ENCODE measurements around the gene MTG2.

The MTG2 gene

GRCh38 chr20:62186887-62187866 lies 4.3 kb downstream of the MTG2 start:
- DNase-seq (ENCODE audit: low spot score): no peak

- no peak for DNase-seq (ENCODE audit: low spot score)
Measured at GRCh38 chr20:62190639-62191411, 8.0 kb downstream of the MTG2 start.

DNA sequence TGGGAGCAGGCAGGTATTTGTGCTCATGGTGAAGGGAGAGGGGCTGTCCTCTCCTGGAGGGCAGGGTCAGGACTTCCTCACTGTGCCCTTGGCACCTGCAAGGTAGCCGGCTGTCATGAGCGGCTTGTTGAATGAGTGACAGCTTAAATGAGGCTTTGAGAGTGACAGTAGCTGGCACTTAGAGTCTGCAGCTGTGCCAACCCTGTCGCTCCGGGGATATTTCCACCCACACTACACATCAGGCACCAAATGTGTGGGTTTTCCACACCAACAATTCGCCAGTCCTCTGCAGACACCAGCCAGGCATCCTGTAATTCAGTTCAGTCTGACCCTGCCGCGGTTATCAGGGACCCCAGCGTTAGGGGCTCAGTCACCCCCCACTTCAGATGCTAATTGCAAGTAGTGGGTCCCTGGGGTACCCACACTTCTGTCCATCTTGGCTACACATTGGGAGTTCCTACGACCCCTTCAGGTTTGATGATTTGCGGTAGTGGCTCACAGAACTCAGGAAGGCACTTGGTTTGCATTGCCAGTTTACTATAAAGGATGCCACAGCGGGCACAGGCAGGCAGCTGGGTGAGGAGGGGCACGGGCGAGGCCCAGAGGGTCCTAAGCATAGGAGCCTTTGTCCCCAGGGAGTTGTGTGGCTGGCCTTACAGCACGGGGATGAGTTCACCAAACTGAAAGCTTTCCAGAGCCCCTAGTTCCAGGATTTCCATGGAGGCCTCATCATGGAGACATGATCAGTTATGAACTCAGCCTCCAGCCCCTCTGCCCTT lies 9.1 kb downstream of the MTG2 start:
- no peak for DNase-seq (ENCODE audit: low spot score)

DNA sequence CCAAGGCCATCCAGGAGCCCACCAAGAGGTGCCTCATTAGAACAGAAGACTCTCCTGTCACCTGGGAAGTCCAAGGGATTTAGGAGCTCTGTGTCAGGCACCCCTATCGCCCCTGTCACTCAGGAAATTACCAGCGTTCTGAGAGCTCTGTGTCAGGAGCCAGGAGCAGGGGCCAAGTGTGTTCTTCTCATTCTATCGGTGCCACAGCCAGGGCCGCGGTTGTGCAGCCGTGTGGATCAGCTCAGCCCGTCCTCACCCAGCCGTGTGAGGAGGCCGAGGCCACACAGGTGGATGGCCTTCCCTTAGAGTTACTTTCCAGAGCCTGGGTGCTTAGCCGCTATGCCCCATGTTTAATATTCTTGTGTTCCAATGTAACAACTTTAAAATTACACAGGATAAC lies 9.8 kb downstream of the MTG2 start:
- no peak for DNase-seq (ENCODE audit: low spot score)

DNA sequence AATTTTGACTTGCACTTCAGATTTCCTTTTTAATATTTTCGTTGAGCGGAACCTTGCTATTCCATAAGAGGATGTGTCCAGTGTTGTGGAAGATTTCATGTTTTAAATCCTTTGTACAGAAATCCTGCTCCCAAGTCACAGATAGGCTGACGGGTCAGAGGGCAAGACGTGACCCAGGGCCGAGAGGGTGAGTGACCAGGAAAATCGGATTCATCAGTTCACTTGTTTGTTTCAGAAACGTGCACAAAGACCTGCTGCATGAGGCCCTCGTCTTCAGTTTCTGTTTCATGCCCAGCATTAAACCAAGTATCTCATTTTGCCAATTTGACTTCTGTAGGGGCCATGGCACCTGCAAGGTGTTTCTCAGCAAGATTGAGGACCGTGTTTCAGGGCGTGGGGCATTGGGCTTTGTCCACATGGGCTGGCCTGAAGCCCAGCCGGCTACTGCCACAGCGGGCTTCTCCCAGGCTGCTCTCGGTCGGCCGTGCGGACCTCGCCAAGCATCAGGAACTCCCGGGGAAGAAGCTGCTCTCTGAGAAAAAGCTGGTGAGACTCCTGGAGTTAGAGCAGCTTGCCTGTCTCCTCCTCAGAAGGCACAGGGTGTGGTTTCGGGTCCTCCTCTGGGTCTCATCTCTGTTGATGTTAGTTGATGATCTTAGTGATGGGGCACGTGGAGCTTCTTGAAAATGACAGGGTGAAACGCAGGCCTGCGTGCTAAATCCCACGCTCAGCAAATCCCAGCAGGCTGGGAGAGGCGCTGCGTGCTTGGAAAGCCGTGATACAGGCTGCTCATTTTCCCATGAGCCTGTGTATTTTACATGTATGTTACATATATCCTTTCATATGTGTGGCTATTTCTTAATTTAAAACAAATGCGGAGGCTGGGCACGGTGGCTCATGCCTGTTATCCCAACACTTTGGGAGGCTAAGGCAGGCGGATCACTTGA lies 10.5 kb downstream of the MTG2 start:
- no peak for DNase-seq (ENCODE audit: low spot score)

GRCh38 chr20:62195075-62195405 lies 12.2 kb downstream of the MTG2 start:
- DNase-seq (ENCODE audit: low spot score): no peak

GRCh38 chr20:62195736-62196135 lies 12.9 kb downstream of the MTG2 start:
- DNase-seq (ENCODE audit: low spot score): no peak

DNA sequence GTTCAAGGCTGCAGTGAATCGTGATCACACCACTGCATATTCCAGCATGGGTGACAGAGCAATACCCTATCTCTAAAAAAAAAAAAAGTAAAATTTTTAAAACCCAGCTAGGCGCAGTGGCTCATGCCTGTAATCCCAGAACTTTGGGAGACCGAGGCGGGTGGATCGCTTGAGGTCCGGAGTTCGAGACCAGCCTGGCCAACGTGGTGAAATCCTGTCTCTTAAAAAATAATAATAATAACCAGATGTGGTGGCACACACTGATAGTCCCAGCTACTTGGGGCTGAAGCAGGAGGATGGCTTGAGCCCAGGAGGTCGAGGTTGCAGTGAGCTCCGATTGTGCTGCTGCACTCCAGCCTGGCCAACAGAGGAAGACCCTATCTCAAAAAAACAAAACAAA lies 13.5 kb downstream of the MTG2 start:
- DNase-seq (ENCODE audit: low spot score): no peak

GRCh38 chr20:62197311-62197710 lies 14.5 kb downstream of the MTG2 start:
- no peak for DNase-seq (ENCODE audit: low spot score)

DNA sequence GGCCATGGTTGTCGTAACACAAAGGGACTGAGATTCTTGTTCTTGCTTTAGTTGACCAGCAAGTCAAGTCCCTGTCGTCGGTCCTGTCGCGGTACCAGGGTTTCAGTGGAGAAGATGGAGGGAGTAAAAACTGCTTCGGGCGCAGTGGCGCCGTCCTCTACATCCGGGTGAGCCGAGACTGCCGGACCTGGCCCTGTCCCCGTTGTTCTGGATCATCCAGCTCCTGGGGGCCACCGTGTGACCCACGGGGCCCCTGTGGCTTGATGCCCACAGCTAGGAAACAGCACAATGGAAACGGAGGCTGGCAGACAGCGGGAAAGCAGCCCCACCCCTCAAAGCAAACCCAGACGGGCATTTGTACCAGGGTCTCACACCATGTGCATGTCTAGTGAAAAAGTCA lies 15.0 kb downstream of the MTG2 start:
- no peak for DNase-seq (ENCODE audit: low spot score)

DNA sequence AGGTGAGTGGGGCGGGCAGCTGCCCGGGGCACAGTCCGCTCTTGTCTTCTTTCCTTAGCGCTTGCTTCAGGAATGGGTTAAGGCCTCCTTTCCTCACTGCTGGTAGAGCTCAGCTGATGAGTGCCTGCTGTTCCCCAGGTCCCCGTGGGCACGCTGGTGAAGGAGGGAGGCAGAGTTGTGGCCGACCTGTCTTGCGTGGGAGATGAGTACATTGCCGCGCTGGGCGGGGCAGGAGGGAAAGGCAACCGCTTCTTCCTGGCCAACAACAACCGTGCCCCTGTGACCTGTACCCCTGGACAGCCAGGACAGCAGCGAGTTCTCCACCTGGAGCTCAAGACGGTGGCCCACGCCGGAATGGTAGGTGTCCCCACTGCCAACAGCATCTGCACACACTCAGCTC lies 15.7 kb downstream of the MTG2 start:
- DNase-seq (ENCODE audit: low spot score): no peak

DNA sequence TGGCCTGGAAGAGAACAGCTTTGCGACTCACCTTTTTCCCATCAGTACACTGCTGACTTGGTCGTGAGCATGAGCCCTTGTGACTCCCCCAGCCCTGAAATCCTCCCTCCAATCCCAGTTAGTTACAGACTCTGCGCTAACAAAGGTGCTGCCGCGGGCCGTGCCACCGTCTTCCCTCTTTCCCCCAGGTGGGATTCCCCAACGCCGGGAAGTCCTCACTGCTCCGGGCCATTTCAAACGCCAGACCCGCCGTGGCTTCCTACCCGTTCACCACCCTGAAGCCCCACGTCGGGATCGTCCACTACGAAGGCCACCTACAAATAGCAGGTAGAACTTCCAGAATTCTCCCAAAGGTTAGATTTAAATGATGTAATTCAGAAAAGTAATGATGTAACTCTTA lies 16.1 kb downstream of the MTG2 start:
- DNase-seq (ENCODE audit: low spot score): no peak

- no peak for DNase-seq (ENCODE audit: low spot score)
Measured at GRCh38 chr20:62200491-62201172, 17.8 kb downstream of the MTG2 start.

DNA sequence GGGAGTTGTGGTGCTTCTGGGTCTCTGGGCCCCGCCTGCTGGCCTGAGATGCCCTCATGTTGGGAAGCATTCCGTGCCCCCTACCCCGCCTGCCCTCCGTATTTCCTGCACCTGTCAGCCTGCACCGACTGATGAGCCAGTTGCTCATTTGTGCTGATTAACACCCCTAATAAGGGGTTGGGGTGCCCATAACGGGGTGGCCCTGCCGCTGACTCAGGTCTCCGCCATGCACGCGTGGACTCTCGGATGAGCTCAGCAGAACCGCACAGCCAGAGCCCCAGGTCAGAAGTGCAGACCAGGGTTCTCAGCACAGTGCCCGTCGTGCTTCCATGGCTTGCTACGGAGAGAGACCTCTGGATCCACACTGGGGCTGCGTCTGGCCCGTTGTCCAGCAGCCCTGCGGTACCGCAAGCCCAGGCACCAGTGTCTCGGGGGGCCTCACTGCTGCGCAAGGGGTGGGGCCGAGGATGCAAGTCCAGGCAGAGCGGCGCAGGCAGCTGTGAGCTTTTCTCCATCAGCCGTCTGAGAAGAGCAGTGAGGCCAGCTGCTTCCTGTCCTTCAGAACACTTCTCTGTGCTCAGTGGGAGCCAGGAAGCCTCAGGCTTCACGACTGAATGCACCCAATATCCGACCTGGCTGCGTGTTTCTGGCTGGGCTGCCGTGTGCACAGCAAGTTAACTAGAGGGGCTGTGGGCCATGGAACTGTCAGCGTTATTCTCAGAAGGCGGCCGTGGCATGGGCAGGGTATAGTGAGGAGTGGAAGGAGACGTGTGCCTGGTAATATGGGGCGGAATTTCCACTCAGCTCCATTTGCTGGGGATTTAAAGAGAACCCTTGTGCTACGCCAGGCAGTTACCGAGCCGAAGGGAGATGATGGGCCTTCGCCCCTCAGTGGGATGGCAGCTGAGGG lies 18.6 kb downstream of the MTG2 start:
- no peak for DNase-seq (ENCODE audit: low spot score)

DNA sequence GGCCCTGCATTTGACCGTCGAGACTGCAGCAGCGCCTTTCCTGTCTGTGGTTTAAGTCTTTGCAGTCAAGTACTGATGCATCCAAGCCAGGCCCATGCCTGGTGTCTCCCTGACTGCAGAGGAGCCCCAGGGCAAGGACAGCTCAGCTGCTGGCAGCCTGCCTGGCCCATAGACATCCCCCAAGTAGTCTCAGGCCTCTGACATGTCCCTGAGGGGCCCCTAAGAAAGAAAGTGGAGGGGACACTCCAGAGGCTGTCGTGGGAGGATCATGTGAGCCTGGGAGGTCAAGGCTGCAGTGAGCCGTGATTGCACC lies 19.2 kb downstream of the MTG2 start:
- no peak for DNase-seq (ENCODE audit: low spot score)

DNA sequence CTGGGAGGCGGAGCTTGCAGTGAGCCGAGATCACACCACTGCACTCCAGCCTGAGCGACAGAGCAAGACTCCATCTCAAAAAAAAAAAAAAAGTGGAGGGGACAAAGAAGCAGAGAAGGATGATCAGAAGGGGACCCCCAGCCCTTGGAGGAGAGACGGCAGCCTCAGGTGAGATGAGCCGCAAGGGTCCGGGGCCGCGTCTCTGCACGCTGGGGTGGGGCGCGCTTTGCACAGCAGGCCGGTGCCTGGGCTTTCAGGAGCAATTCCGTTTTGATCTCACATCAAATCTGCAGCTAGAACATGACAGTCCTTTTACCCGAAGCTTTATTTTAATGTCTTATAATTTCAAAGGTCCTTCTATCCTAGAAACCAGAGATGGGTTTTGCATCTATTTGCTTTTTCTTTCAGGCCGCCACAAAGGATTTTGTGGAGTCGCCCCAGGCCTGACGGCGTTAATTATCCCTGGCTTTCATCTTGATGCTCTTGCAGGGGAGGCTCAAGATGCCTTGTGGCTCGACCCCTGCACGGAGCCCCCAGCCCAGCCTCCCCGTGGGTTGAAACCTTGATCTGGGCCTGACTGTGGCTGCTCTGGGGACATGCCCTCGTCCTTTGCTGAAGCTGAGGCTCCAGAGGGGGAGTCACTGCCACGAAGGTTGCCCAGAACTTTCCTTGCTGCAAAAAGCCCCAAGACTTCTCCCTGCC lies 20.0 kb downstream of the MTG2 start:
- no peak for DNase-seq (ENCODE audit: low spot score)

DNA sequence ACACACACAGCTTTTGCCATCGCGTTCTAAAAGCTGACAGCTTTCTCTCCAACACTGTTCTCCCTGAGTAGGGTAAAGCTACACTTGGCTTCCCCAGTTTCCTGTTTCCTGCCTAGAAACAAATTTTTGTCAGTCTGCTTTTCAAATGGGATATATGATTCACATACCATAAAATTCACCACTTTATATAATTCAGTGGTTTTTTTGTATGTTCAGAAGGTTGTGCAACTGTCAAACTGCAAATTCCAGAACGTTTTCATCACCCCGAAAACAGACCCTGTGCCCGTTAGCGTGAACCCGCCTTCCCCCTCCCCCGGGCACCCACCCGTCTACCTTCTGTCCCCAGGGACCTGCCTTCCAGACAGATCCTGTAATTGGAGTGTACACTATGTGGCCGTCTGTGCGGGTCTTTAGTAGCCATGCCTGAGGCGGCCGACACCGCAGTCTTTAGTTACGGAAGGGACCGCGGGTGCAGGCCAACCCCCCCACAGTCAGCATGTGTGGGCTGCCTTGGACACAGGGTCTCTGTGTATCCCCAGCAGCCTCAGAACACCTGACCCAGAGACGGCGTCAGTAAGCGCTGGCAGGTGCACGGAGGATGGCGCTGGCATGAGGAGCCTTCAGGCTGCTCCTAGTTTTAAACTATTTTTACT lies 20.7 kb downstream of the MTG2 start:
- no peak for DNase-seq (ENCODE audit: low spot score)

DNA sequence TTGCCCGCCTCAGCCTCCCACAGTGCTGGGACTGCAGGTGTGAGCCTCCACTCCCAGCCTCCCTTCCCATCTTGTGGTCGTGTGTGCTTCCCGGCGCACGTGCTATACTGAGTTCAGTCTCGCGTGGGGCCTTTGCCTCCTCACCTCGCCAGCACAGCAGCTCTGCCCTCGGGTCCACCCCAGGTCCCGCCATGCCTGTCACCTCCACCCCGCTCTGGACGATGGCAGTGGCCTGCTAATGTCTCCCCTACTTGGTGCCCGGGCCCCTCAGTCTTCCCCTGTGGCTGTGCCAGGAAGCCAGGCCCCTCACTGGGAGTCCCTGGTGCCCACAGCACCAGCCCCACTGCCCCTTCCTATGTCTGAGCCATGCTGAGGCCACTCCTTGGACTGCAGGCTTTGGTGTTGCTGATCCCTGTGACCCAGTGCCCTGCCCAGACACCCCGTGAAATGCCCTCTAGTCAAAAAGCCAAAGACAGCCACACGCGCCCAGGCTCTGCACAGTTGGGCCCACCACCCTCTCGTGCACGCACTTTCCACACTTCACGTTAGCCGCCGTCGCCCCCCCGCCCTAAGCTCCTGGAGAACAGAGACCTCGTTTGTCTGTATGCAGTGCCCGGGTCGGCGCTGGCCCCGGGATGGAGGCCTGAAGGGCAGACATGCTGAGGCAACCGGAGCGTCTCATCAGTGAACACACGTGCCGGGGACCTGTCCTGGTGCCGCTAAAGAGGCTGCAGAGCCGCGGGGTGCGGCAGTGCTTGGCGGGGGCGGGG lies 23.0 kb downstream of the MTG2 start:
- DNase-seq (ENCODE audit: low spot score): no peak

All from SW480 (cell line).